BLaER1 treated with 17β-estradiol and CSF1 and Interleukin-3, amounts not matched to agents 10 nM and 100 nM (cell line): Measurements from ENCODE around the gene RNF224.

Experiments
- H3K27ac ChIP-seq, 11 experiments: shearing (Covaris generic); formaldehyde crosslinking; 2 replicates each; pipeline ENCODE4 v1.8.1; 2022
- H3K27me3 ChIP-seq, 11 experiments: shearing (Covaris generic); formaldehyde crosslinking; 2 replicates each; pipeline ENCODE4 v1.8.1; 2022
- H3K36me3 ChIP-seq, 11 experiments: shearing (Covaris generic); formaldehyde crosslinking; 2 replicates each; pipeline ENCODE4 v1.8.1; 2022
- H3K4me1 ChIP-seq, 10 experiments: shearing (Covaris generic); formaldehyde crosslinking; 2 replicates each; pipeline ENCODE4 v1.8.1; 2022
- H3K4me2 ChIP-seq, 11 experiments: shearing (Covaris generic); formaldehyde crosslinking; 2 replicates each; pipeline ENCODE4 v1.8.1; 2022
- H3K4me3 ChIP-seq, 10 experiments: shearing (Covaris generic); formaldehyde crosslinking; 2 replicates each; pipeline ENCODE4 v1.8.1; 2022
- H3K9ac ChIP-seq, 11 experiments: shearing (Covaris generic); formaldehyde crosslinking; 2 replicates each; pipeline ENCODE4 v1.8.1; 2022
- H3K9me3 ChIP-seq, 11 experiments: shearing (Covaris generic); formaldehyde crosslinking; replicated peaks in 1 of 11; 2 replicates each; pipeline ENCODE4 v1.8.1; 2022
- H4K20me1 ChIP-seq, 11 experiments: shearing (Covaris generic); formaldehyde crosslinking; 2 replicates each; pipeline ENCODE4 v1.8.1; 2022
- Cebpa-rat ChIP-seq, 11 experiments: shearing (Covaris generic); IDR thresholded peaks; 2 replicates each; pipeline ENCODE4 v1.8.1; 2022

The RNF224 gene

DNA sequence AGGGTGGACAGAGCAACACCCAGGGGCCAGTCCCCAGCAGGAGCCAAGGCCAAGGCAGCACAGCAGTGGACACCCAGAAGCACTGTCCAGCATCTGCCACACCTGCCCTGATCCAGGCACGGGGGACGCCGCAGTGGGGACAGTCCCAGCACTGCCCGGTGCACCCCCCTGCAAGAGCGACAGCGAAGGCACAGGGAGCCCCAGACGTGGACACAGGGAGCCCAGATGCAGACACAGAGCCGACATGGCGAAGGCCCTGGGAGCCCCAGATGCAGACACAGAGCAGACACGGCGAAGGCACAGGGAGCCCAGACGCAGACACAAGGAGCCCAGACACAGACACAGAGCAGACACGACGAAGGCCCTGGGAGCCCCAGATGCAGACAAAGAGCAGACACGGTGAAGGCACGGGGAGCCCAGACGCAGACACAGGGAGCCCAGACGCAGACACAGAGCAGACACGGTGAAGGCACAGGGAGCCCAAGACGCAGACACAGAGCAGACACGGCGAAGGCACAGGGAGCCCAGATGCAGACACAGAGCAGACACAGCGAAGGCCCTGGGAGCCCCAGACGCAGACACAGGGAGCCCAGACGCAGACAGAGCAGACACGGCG is 43.2 kb upstream of the RNF224 start:
- Histone ChIP-seq H4K20me1 (peaks cover 0 to 91% (median 45%) of the 10 kb centered on the region in 11 experiments; a peak in 20 of 22 replicates), H3K4me1 (peaks cover 20 to 31% (median 25%) of the 10 kb centered on the region in 10 experiments), H3K36me3 (peaks cover 68 to 86% (median 82%) of the 10 kb centered on the region in 11 experiments), H3K9ac (no peak overlapping the region), H3K4me3 (no peak overlapping the region), H3K4me2 (no peak overlapping the region), H3K9me3 (no peaks in the 10 kb centered on the region), H3K27me3 (no peaks in the 10 kb centered on the region), H3K27ac (no peak overlapping the region)
- TF ChIP-seq Cebpa-rat (IDR thresholded peaks at IDR 0.05) = no peak

DNA sequence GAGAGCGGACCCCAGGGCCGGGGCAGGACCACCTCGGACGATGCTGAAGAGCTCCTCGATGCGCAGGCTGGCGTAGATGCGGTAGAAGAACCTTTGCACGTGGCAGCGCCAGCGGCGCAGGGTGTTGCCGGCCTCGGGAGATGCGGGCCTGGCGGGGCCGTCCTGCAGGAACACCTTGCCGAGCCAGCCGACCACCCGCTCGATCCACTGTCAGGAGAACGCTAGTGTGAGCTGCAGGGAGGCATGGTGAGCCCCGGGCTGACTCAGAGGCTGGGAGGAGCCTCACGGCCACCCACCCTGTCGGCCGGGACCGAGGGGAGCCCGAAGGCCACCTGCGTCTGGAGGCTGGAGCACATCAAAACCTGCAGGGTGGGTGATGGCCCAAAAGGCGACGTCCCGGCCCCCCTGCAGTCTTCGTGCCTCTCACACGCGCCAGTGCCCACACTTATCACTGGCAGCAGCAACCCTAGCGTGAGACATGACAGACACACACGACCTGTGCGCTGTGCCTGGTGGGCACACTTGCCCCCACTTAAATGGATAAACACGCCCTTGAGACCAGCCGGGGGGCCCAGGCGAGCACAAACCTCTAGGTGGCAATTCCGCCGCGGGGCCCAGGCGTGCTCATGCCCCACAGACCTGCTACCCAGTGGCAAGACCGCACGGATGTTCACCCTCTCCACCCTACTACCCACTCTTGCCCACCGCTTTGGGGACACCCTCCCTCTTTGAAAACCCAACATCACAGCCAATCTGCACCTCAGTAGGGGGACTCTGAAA is 42.2 kb upstream of the RNF224 start:
- Histone ChIP-seq H3K9me3 (no peaks in the 10 kb centered on the region), H3K4me1 (peaks cover 29 to 36% (median 31%) of the 10 kb centered on the region in 10 experiments), H3K9ac (peak overlapping the region in 4 of 11 experiments; percentile 10 to 29 (median 16); a peak in 2 of 22 replicates), H3K4me3 (no peak overlapping the region), H3K36me3 (peaks cover 66 to 81% (median 77%) of the 10 kb centered on the region in 11 experiments), H3K27ac (no peak overlapping the region), H4K20me1 (peaks cover 10 to 91% (median 54%) of the 10 kb centered on the region in 11 experiments; a peak in 21 of 22 replicates), H3K27me3 (no peaks in the 10 kb centered on the region), H3K4me2 (0 out of 22 replicates have a peak overlapping the region, but pooled peaks of 1 of the 11 experiments have one; percentile 100)
- no peak for TF ChIP-seq Cebpa-rat (IDR thresholded peaks at IDR 0.05)

DNA sequence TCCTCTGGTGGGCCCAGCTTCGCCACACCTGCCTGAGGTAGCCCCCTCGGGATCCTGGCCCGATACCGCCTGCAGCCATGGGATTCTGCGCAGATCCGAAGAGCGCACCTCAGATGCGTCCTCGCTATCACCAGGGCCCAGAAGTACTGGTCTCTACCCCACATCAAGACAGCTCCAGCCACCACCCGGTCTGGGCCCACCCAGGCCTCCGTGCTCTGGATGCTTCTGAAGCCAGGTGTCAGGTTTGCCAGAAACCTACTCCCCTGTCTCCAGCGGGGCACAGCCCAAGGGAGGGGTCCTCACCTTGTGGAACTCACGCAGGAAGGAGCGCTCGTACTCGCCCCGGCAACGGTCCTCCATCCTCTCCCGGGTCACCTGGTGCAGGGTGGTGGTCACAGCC is 41.4 kb upstream of the RNF224 start:
- H3K9ac ChIP-seq = peak overlapping the region in 9 of 11 experiments; percentile 6 to 95 (median 29); a peak in 9 of 22 replicates
- H3K9me3 ChIP-seq = no peaks in the 10 kb centered on the region
- H3K4me1 ChIP-seq = peaks cover 38 to 45% (median 39%) of the 10 kb centered on the region in 10 experiments
- TF ChIP-seq Cebpa-rat (IDR thresholded peaks at IDR 0.05) = no peak
- H3K36me3 ChIP-seq = peaks cover 64 to 81% (median 77%) of the 10 kb centered on the region in 11 experiments
- no peak overlapping the region for H3K27ac ChIP-seq
- peaks cover 11 to 91% (median 63%) of the 10 kb centered on the region in 11 experiments; a peak in 21 of 22 replicates for H4K20me1 ChIP-seq
- H3K4me2 ChIP-seq = peak overlapping the region; percentile 93 to 100 (median 99); a peak in 21 of 22 replicates
- peak overlapping the region in 2 of 10 experiments; percentile 84 to 94; a peak in 1 of 20 replicates for H3K4me3 ChIP-seq
- H3K27me3 ChIP-seq = no peaks in the 10 kb centered on the region

DNA sequence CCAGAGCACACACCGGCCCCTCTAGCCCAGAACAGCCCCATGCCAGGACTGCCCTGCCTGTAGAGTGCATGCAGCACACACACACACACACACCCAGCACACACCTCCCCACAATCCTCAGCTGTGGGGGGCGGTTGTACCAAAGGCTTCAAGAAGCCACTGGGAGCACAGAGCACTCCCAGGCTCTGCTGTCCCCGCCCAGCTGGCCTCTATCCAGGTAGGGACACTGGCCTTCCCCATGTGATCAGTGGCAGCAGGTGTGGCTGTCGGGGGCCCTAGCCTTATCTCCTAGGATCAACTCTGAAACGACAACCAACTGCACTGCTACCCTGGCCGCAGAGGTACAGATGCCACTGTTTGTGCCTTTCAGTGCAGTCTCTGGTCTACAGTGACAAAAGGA is 40.9 kb upstream of the RNF224 start:
- TF ChIP-seq Cebpa-rat (IDR thresholded peaks at IDR 0.05) = no peak
- H3K4me3 ChIP-seq = peak overlapping the region in 8 of 10 experiments; percentile 83 to 99 (median 96); a peak in 10 of 20 replicates
- peak overlapping the region; percentile 93 to 100 (median 99) for H3K4me2 ChIP-seq
- no peak overlapping the region for H3K27ac ChIP-seq
- peaks cover 12 to 91% (median 68%) of the 10 kb centered on the region in 11 experiments; a peak in 21 of 22 replicates for H4K20me1 ChIP-seq
- H3K36me3 ChIP-seq = peaks cover 63 to 81% (median 77%) of the 10 kb centered on the region in 11 experiments
- no peaks in the 10 kb centered on the region for H3K27me3 ChIP-seq
- H3K4me1 ChIP-seq = peaks cover 42 to 49% (median 44%) of the 10 kb centered on the region in 10 experiments
- no peaks in the 10 kb centered on the region for H3K9me3 ChIP-seq
- peak overlapping the region in 10 of 11 experiments; percentile 6 to 95 (median 92); a peak in 16 of 22 replicates for H3K9ac ChIP-seq

DNA sequence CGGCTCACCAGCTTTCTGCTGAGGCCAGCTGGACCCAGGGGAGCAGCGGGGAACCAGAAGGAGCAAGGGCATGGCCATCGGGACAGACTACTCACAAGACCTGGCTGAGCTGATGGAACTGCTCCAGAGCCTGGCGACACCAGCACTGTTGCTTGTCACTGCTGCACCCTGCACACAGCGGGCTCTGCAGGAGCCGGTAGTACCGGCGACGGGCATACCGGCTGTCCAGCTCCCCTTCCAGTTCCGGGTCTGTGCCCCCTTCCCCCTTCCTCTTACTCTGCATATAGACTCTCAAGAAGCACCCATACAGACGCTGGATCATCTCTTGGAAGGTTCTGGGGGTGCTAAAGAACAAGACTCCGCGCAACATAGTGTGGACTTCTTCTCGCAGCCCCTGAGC is 39.9 kb upstream of the RNF224 start:
- peak overlapping the region in 4 of 11 experiments; percentile 86 to 94 (median 92); a peak in 7 of 22 replicates for H3K27ac ChIP-seq
- peaks cover 47 to 59% (median 53%) of the 10 kb centered on the region in 10 experiments for H3K4me1 ChIP-seq
- peaks cover 12 to 93% (median 72%) of the 10 kb centered on the region in 11 experiments; a peak in 21 of 22 replicates for H4K20me1 ChIP-seq
- H3K4me2 ChIP-seq = peak overlapping the region; percentile 93 to 100 (median 99)
- peak overlapping the region; percentile 83 to 99 (median 98) for H3K4me3 ChIP-seq
- peaks cover 54 to 81% (median 75%) of the 10 kb centered on the region in 11 experiments for H3K36me3 ChIP-seq
- TF ChIP-seq Cebpa-rat (IDR thresholded peaks at IDR 0.05) = no peak
- H3K9ac ChIP-seq = peak overlapping the region; percentile 86 to 95 (median 93)
- no peaks in the 10 kb centered on the region for H3K27me3 ChIP-seq
- H3K9me3 ChIP-seq = no peaks in the 10 kb centered on the region

DNA sequence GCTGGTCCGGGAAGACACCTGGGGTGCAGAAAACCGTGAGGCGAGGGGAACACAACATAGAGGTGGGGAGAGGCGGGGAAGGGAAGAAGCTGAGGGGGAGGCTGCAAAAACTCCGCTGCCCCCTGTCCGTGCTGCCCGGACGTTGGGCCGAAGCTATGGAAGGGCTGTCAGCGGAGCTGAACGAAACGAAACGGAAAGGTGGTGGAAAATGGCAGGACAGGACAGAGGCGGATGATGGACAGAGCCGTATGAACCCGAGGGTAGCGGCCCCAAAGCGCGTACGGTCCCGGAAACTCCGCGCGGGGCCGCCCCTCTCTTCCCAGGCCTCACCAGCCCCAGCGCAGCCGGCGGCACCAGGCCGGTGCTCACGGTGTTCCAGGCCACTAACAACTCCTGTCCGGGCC is 39.2 kb upstream of the RNF224 start:
- H3K4me3 ChIP-seq = peak overlapping the region; percentile 83 to 99 (median 98)

DNA sequence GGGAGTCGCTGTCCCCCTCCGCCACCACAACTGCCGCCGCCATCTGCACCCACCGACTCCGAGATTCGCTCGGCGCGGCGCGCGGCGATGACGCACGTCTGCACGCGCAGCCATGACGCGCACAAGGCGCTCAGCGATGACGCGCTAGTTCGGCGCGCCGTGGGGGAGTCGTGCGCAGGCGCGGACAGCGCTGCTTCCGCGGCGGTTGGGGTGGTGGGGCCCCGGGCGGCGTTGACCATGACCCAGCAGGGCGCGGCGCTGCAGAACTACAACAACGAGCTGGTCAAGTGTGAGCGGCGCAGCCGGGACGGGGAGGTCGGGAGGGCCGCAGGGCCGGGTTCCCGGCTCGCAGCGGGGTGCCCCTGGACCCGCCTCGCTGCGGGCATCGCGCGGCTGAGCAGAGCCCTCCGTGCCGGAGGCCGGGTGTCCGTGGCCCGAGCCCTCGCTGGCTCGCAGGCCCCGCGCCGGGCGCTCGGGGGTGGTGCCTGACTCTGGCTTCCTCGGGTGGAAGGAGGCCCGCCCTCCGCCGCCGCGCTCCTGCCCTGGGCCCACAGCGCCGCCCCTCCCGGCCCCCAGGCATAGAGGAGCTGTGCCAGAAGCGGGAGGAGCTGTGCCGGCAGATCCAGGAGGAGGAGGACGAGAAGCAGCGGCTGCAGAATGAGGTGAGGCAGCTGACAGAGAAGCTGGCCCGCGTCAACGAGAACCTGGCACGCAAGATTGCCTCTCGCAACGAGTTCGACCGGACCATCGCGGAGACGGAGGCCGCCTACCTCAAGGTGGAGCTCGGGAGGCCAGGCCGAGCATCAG is 38.6 kb upstream of the RNF224 start, which contains the start of the genes ANAPC2 and SSNA1:
TSS of gene ANAPC2 (minus strand) at position 71 of the 807 bp plus-strand sequence. CDS start at position 43, 28 bp downstream.
TSS of gene SSNA1 (plus strand) at position 187 of the 807 bp plus-strand sequence. CDS start at position 238, 51 bp downstream.
- H3K36me3 ChIP-seq = peaks cover 41 to 80% (median 62%) of the 10 kb centered on the region in 11 experiments
- H3K27me3 ChIP-seq = no peaks in the 10 kb centered on the region
- H3K9me3 ChIP-seq = no peaks in the 10 kb centered on the region
- H3K4me3 ChIP-seq = peak within 1 kb of the TSS; percentile 83 to 99 (median 98)
- H3K27ac ChIP-seq = peak within 1 kb of the TSS; percentile 82 to 94 (median 89)
- H4K20me1 ChIP-seq = peaks cover 12 to 96% (median 83%) of the 10 kb centered on the region in 11 experiments; a peak in 21 of 22 replicates
- TF ChIP-seq Cebpa-rat (IDR thresholded peaks at IDR 0.05) = no peak
- peak within 1 kb of the TSS; percentile 93 to 100 (median 100) for H3K4me2 ChIP-seq
- peak within 1 kb of the TSS; percentile 86 to 95 (median 93) for H3K9ac ChIP-seq
- H3K4me1 ChIP-seq = peaks cover 48 to 70% (median 60%) of the 10 kb centered on the region in 10 experiments

More for the DNA sequence above, 39.2 kb upstream of the RNF224 start:
- no peaks in the 10 kb centered on the region for H3K9me3 ChIP-seq
- peak overlapping the region; percentile 93 to 100 (median 99) for H3K4me2 ChIP-seq
- peak overlapping the region; percentile 86 to 95 (median 93) for H3K9ac ChIP-seq
- H3K36me3 ChIP-seq = peaks cover 47 to 81% (median 68%) of the 10 kb centered on the region in 11 experiments
- H3K4me1 ChIP-seq = peaks cover 48 to 66% (median 59%) of the 10 kb centered on the region in 10 experiments
- TF ChIP-seq Cebpa-rat (IDR thresholded peaks at IDR 0.05) = no peak
- H3K27ac ChIP-seq = peak overlapping the region; percentile 82 to 94 (median 89)
- no peaks in the 10 kb centered on the region for H3K27me3 ChIP-seq
- peaks cover 12 to 93% (median 79%) of the 10 kb centered on the region in 11 experiments; a peak in 21 of 22 replicates for H4K20me1 ChIP-seq
